Endothelial cell of hepatic sinusoid (primary cell): ENCODE measurements around the gene MMP24.

ENCODE experiments used
- in situ Hi-C: cut with HindIII; loops from 2 replicates; pipeline ENCODE4 v1.10.0; 2017; ENCODE audit warnings: low sequenced_read_pairs

MMP24 gene

GRCh38 chr20:35291654-35292503 lies 65.4 kb downstream of the MMP24 start, which contains the start of gene FAM83C:
FAM83C (minus strand) TSS chr20:35292425; CDS start chr20:35292304, 121 bp downstream.
- in situ Hi-C loops, result no loop called here

- in situ Hi-C loops, result no loop called here
These were observed 66.2 kb downstream of the MMP24 start for GRCh38 chr20:35292504-35293285.

- in situ Hi-C loops, result no loop called here
These were observed 67.1 kb downstream of the MMP24 start for GRCh38 chr20:35293303-35294292.

GRCh38 chr20:35294293-35294685 lies 67.8 kb downstream of the MMP24 start:
- in situ Hi-C loops, result no loop called here

DNA sequence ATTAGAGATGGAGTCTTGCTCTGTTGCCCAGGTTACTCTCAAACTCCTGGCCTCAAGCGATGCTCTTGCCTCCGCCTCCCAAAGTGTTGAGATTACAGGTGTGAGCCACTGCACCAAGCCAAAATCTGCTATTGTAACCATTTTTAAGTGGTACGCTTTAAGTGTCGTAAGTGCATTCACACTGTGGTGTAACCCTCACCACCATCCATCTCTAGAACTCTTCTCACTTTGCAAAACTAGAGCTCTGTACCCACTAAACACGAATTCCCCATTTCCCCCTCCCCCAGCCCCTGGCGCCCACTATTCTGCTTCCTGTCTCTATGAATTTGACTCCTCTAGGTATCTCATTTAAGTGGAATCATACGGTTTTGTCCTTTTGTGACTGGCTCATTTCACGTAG lies 68.6 kb downstream of the MMP24 start:
- in situ Hi-C loops, result no loop called here

- in situ Hi-C loops, result no loop called here
These were observed 69.2 kb downstream of the MMP24 start for GRCh38 chr20:35295674-35296073.

- in situ Hi-C loops, result no loop called here
These were observed 69.6 kb downstream of the MMP24 start for GRCh38 chr20:35296101-35296554.

DNA sequence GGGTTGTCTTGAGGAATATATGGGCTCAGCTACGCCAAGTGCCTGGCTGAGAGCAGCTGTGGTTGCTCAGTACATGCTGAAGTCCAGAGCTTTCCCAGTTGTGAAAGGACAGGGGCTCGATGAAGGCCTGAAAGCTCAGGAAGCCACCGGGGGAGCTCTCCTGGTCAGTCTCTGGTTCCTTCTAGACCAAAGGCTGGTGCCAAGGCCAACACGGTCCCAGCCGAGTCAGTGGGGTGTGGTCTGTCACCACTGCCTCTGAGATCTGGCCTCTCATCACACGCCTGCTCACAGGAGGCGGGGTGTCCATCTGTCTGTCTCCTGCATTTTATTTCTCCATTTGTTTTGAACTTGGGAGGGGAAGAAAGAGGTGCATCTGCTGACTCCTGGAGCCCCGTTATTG lies 70.7 kb downstream of the MMP24 start:
- in situ Hi-C loops, result no loop called here

GRCh38 chr20:35297740-35298139 lies 71.2 kb downstream of the MMP24 start:
- in situ Hi-C loops, result no loop called here

DNA sequence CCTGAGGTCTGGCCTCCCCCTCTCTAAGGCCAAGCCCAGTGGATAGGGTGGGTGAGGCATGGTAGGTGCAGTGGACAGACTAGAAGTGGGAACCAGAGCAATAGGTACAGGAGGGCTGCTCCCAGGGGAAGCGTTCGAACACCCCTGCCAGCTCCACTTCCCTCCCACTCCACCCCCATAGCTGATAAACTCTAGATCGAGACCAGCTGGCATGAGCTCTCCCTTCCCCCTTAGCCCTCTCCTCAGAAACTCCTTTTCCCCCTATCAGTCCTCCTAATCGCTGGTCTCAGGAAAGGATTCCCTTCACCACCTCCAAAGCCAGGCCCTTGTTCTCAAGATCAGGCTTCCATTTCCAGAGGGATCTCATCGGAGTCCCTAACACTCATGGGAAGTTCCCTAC lies 71.8 kb downstream of the MMP24 start:
- in situ Hi-C loops, result no loop called here

- in situ Hi-C loops, result no loop called here
These were observed 73.3 kb downstream of the MMP24 start for GRCh38 chr20:35299780-35300179.

GRCh38 chr20:35300469-35301262 lies 74.2 kb downstream of the MMP24 start:
- in situ Hi-C loops, result no loop called here

DNA sequence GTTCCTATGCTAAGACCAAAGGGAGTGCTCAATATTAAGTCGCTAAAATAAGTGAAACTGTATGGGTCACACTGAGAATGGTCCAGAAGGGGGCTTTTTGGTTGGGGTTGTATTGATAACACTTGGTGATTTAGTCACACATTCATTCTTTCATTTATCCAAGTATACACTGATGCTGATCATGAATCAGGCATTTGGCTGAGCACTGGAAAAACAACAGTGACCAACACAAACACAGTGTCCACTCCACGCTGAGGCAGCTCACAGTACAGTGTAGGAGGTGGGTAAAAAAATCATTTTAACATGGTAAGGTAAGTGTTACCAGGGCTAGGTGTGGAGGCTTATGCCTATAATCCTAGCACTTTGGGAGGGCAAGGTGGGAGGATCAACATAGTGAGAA lies 74.9 kb downstream of the MMP24 start:
- in situ Hi-C loops, result no loop called here

DNA sequence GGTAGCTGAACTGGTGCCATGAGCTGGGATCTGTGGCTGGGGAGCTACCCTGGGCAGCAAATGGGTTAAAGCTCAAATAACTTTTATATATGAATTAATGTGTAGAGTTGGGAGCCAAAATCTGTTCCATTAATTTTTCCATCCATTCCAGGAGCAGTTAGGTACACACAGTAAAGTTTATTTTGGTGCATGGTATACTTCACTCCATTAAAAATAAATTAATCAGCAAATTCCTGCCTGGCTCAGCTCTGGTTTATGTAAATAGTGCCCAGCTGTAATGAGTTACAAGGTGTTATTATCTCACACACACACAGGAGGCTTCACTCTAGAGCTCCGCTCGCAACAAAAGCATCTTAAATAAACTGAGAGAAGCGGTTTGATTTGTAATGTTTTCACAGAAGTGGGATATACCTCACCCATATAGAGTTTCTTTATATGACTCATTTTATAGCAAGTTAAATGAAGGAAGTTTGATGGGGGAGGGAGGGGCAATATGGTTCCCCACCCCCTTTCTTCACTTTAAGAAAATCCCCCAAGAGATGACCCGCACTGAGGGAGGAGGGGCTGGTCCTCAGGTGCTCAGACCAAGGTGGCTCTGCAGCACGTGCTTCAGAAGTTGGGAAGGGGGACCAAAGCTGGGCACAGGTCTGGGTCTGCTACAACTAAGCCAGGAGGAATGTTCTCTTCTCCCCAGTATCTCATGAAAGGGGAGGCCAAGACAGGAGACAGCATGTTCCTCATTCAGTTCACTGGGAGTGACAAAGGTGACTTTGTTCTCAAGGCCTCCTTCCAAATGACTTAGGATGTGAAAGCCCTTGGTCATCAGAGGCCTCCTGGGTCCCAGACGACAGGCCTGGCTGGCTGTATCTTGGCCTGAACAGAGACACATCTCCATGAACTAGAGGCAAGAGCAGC lies 76.2 kb downstream of the MMP24 start:
- in situ Hi-C loops, result no loop called here

GRCh38 chr20:35303382-35303734 lies 76.9 kb downstream of the MMP24 start:
- in situ Hi-C loops, result no loop called here

DNA sequence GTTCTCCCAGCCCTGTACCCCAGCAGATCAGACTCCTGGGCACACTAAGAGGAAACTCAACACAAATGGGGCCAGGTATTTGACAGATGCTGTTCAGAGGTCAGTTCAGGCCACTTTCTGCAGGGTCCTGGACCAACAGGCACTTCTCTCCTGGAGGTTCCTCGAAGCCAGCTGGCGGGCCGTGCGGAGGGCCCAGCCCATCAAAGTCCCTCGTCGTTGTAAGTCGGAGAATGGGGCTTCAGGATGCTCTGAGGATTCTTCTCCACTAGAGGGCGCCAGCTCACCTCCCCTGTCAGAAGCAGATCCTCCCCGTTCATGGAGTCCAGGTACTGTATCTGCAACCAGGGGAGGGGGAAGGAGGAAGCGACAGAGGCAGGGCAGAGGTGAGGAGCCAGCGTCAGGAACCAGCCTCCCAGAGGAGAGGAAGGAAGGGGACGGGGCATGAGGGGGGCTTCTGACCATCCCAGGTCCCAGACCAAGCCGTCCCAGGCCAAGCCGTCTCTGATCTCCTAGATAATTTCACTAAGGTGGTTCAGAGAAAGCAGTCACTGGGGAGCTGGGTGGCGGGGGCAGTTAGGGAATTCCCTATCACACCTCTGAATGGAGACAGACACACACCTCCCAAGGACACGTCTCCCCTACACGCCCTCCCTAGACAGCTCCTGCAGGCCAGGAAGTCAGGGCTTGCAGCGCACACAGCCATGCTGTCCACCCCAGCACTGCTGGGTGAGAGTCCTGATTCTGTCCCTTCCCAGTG lies 77.4 kb downstream of the MMP24 start:
- in situ Hi-C loops, result no loop called here

DNA sequence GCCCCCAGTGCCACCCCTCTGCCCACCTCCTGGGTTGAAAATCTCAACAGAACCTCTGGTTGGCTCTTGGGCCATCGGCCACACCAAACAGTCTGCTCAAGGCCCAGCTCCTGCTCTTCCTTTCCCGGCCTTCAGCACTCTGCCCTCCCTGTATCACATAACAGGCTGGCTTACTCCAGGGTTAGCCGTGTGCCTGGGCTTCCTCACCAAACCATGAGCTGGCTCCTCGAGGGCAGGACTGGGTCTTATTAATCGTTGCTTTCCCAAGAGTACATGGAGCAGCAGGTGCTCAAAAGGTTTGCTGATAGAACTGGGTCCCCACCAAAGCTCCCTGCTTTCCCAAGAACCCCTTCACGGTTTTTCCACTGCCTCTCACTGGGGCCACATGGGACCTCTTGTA lies 78.5 kb downstream of the MMP24 start:
- in situ Hi-C loops, result no loop called here
